22Rv1 (cell line): Measurements from ENCODE around the gene DLG1.
"Not testable (repeated sequence)": the region's sequence is repeated elsewhere in the genome, so short reads cannot be mapped to it uniquely, and the experiment has no call there.

Experiments
- CTCF ChIP-seq: fragments of 450-650 bp; IDR thresholded peaks from 2 replicates; pipeline ENCODE4 v1.5.1; 2017; ENCODE audit warnings: mild to moderate bottlenecking
- ZFX ChIP-seq: fragments of 450-650 bp; IDR thresholded peaks from 2 replicates; pipeline ENCODE4 v1.6.1; 2017; ENCODE audit warnings: antibody characterized with exemption, borderline replicate concordance

DNA sequence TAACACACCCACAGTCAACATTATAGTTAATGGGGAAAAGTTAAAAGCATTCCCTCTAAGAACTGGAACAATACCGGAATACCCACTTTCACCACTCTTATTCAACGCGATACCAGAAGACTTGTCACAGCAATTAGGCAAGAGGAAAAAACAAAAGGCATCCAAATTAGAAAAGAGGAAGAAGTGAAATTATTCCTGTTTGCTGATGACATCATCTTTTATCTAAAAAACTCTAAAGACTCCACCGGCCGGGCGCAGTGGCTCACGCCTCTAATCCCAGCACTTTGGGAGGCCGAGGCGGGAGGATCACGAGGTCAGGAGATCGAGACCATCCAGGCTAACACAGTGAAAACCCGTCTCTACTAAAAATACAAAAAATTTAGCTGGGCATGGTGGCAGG, 97.6 kb downstream of the DLG1 start:
- TF ChIP-seq CTCF, ZFX: not testable (repeated sequence)
